ENCODE results near the gene CACNA2D3.

CACNA2D3 gene

GRCh38 chr3:55090291-55090690, 967.9 kb downstream of the CACNA2D3 start:
- Histone ChIP-seq H3K18ac (ENCODE audit: low read length) (no peak overlapping the region), H3K27me3 (ENCODE audit: insufficient read depth, low read length, poor library complexity) (no peaks in the 10 kb centered on the region), H3K56ac (ENCODE audit: low read length) (no peak overlapping the region), H3K36me3 (ENCODE audit: control insufficient read depth, insufficient read depth, low read length) (no peaks in the 10 kb centered on the region), H3K4me3 (ENCODE audit: low read length) (no peak overlapping the region), H3K9ac (ENCODE audit: low read length) (no peak overlapping the region), H3K4ac (ENCODE audit: low read depth, low read length) (no peak overlapping the region), H3K4me2 (ENCODE audit: low read length) (no peak overlapping the region), H2BK15ac (replicated peaks; ENCODE audit: low read depth) (no peak overlapping the region), H2AK5ac (ENCODE audit: low read length) (no peak overlapping the region), H3K4me1 (ENCODE audit: control insufficient read depth, low read depth, low read length) (no peaks in the 10 kb centered on the region), H4K8ac (ENCODE audit: low read depth, low read length) (no peak overlapping the region), H2BK5ac (ENCODE audit: low read length) (no peak overlapping the region), H3K79me2 (ENCODE audit: control insufficient read depth, insufficient read depth, low read length) (no peaks in the 10 kb centered on the region), H3K23ac (ENCODE audit: low read length) (no peak overlapping the region), H3K27ac (ENCODE audit: low read depth, low read length) (no peak overlapping the region), H2BK120ac (ENCODE audit: low read depth, low read length) (no peak overlapping the region), H4K5ac (ENCODE audit: low read length) (no peak overlapping the region), H3K79me1 (ENCODE audit: low read length) (no peaks in the 10 kb centered on the region)
- no peak for DNase-seq
- no CpG with 5 or more reads among the region's 5 CpGs for WGBS (ENCODE audit: extremely low coverage, insufficient coverage, low lambda C conversion rate)

- no peaks in the 10 kb centered on the region for H3K4me1 ChIP-seq (ENCODE audit: control insufficient read depth, low read depth, low read length)
- no peak overlapping the region for H3K4ac ChIP-seq (ENCODE audit: low read depth, low read length)
- no peaks in the 10 kb centered on the region for H3K36me3 ChIP-seq (ENCODE audit: control insufficient read depth, insufficient read depth, low read length)
- H3K4me2 ChIP-seq (ENCODE audit: low read length): no peak overlapping the region
- no peak overlapping the region for H3K18ac ChIP-seq (ENCODE audit: low read length)
- H2AK5ac ChIP-seq (ENCODE audit: low read length): no peak overlapping the region
- no peaks in the 10 kb centered on the region for H3K79me1 ChIP-seq (ENCODE audit: low read length)
- no peak for DNase-seq
- no peak overlapping the region for H3K4me3 ChIP-seq (ENCODE audit: low read length)
- H2BK5ac ChIP-seq (ENCODE audit: low read length): no peak overlapping the region
- no peaks in the 10 kb centered on the region for H3K79me2 ChIP-seq (ENCODE audit: control insufficient read depth, insufficient read depth, low read length)
- H4K5ac ChIP-seq (ENCODE audit: low read length): no peak overlapping the region
- H2BK120ac ChIP-seq (ENCODE audit: low read depth, low read length): no peak overlapping the region
- H4K8ac ChIP-seq (ENCODE audit: low read depth, low read length): no peak overlapping the region
- no peak overlapping the region for H2BK15ac ChIP-seq (replicated peaks; ENCODE audit: low read depth)
- no peak overlapping the region for H3K27ac ChIP-seq (ENCODE audit: low read depth, low read length)
- WGBS (ENCODE audit: extremely low coverage, insufficient coverage, low lambda C conversion rate): no CpG with 5 or more reads among the region's 5 CpGs
- H3K23ac ChIP-seq (ENCODE audit: low read length): no peak overlapping the region
- H3K56ac ChIP-seq (ENCODE audit: low read length): no peak overlapping the region
- no peak overlapping the region for H3K9ac ChIP-seq (ENCODE audit: low read length)
- no peaks in the 10 kb centered on the region for H3K27me3 ChIP-seq (ENCODE audit: insufficient read depth, low read length, poor library complexity)
These were observed 968.4 kb downstream of the CACNA2D3 start for GRCh38 chr3:55090746-55091145.

DNA sequence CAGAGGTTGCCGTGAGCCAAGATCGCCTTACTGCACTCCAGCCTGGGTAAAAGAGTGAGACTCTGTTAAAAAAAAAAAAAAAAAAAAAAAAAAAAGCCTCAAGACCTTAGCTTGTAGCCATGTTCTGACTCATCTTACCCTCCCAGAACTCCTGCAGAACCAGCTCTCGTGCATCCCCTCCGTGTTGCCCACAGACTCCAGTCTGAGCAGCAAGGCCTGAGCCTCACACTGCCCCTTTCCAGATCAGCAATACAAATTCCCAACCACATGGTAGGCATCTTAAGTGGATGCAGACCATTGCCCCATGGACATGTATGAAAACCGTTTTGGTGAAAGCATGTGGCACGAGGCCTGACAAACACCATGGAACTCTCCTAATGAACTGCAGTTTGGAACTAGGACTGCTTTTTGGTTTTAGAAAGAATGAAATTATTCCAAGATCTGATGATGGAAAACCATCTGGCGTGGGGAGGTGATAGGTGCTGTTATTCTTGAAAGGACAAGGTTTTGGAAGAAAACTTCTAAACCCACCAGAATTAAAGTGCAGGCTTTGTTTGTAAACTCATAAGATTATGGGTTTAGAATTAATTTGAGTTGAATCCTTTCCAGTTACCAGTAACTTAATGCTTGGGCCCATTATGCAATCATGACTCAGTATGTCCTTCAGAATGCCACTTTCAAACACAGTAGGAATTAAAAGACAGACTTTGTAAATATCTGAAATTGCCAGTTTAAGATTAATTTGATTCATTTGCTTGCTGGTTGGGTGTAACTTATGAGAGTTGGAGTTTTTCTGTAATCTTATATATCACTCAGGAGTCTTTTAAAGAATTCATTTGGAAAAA, 969.3 kb downstream of the CACNA2D3 start:
- no peak overlapping the region for H3K27ac ChIP-seq (ENCODE audit: low read depth, low read length)
- H3K79me1 ChIP-seq (ENCODE audit: low read length): no peaks in the 10 kb centered on the region
- no peak overlapping the region for H3K4me2 ChIP-seq (ENCODE audit: low read length)
- H3K27me3 ChIP-seq (ENCODE audit: insufficient read depth, low read length, poor library complexity): no peaks in the 10 kb centered on the region
- no peak overlapping the region for H2BK5ac ChIP-seq (ENCODE audit: low read length)
- no peak overlapping the region for H3K23ac ChIP-seq (ENCODE audit: low read length)
- H3K9ac ChIP-seq (ENCODE audit: low read length): no peak overlapping the region
- H4K5ac ChIP-seq (ENCODE audit: low read length): no peak overlapping the region
- H3K79me2 ChIP-seq (ENCODE audit: control insufficient read depth, insufficient read depth, low read length): no peaks in the 10 kb centered on the region
- no peak for DNase-seq
- H3K18ac ChIP-seq (ENCODE audit: low read length): no peak overlapping the region
- no peaks in the 10 kb centered on the region for H3K36me3 ChIP-seq (ENCODE audit: control insufficient read depth, insufficient read depth, low read length)
- no peak overlapping the region for H4K8ac ChIP-seq (ENCODE audit: low read depth, low read length)
- H3K56ac ChIP-seq (ENCODE audit: low read length): no peak overlapping the region
- no peak overlapping the region for H2BK15ac ChIP-seq (replicated peaks; ENCODE audit: low read depth)
- H3K4ac ChIP-seq (ENCODE audit: low read depth, low read length): no peak overlapping the region
- H2AK5ac ChIP-seq (ENCODE audit: low read length): no peak overlapping the region
- no peak overlapping the region for H3K4me3 ChIP-seq (ENCODE audit: low read length)
- H2BK120ac ChIP-seq (ENCODE audit: low read depth, low read length): no peak overlapping the region
- no peaks in the 10 kb centered on the region for H3K4me1 ChIP-seq (ENCODE audit: control insufficient read depth, low read depth, low read length)
- no CpG with 5 or more reads among the region's 7 CpGs for WGBS (ENCODE audit: extremely low coverage, insufficient coverage, low lambda C conversion rate)

GRCh38 chr3:55094676-55095075, 972.3 kb downstream of the CACNA2D3 start:
- H2BK120ac ChIP-seq (ENCODE audit: low read depth, low read length): no peak overlapping the region
- no peak overlapping the region for H3K4me2 ChIP-seq (ENCODE audit: low read length)
- no peak overlapping the region for H3K56ac ChIP-seq (ENCODE audit: low read length)
- no peak overlapping the region for H2BK15ac ChIP-seq (replicated peaks; ENCODE audit: low read depth)
- H2BK5ac ChIP-seq (ENCODE audit: low read length): no peak overlapping the region
- no peak overlapping the region for H3K27ac ChIP-seq (ENCODE audit: low read depth, low read length)
- H4K5ac ChIP-seq (ENCODE audit: low read length): no peak overlapping the region
- H3K4me3 ChIP-seq (ENCODE audit: low read length): no peak overlapping the region
- H3K9ac ChIP-seq (ENCODE audit: low read length): no peak overlapping the region
- no peak overlapping the region for H2AK5ac ChIP-seq (ENCODE audit: low read length)
- H3K79me2 ChIP-seq (ENCODE audit: control insufficient read depth, insufficient read depth, low read length): no peaks in the 10 kb centered on the region
- no peaks in the 10 kb centered on the region for H3K79me1 ChIP-seq (ENCODE audit: low read length)
- no peak overlapping the region for H3K23ac ChIP-seq (ENCODE audit: low read length)
- no peaks in the 10 kb centered on the region for H3K36me3 ChIP-seq (ENCODE audit: control insufficient read depth, insufficient read depth, low read length)
- H3K4ac ChIP-seq (ENCODE audit: low read depth, low read length): no peak overlapping the region
- no peak overlapping the region for H3K18ac ChIP-seq (ENCODE audit: low read length)
- H3K27me3 ChIP-seq (ENCODE audit: insufficient read depth, low read length, poor library complexity): no peaks in the 10 kb centered on the region
- H3K4me1 ChIP-seq (ENCODE audit: control insufficient read depth, low read depth, low read length): no peaks in the 10 kb centered on the region
- H4K8ac ChIP-seq (ENCODE audit: low read depth, low read length): no peak overlapping the region
- no peak for DNase-seq

- no peak overlapping the region for H2AK5ac ChIP-seq (ENCODE audit: low read length)
- no peak for DNase-seq
- H3K27me3 ChIP-seq (ENCODE audit: insufficient read depth, low read length, poor library complexity): no peaks in the 10 kb centered on the region
- H3K9ac ChIP-seq (ENCODE audit: low read length): no peak overlapping the region
- H3K79me2 ChIP-seq (ENCODE audit: control insufficient read depth, insufficient read depth, low read length): no peaks in the 10 kb centered on the region
- H3K4me1 ChIP-seq (ENCODE audit: control insufficient read depth, low read depth, low read length): no peaks in the 10 kb centered on the region
- no peak overlapping the region for H4K5ac ChIP-seq (ENCODE audit: low read length)
- no peak overlapping the region for H3K4ac ChIP-seq (ENCODE audit: low read depth, low read length)
- H2BK120ac ChIP-seq (ENCODE audit: low read depth, low read length): no peak overlapping the region
- no peak overlapping the region for H3K56ac ChIP-seq (ENCODE audit: low read length)
- H3K36me3 ChIP-seq (ENCODE audit: control insufficient read depth, insufficient read depth, low read length): no peaks in the 10 kb centered on the region
- no peak overlapping the region for H2BK5ac ChIP-seq (ENCODE audit: low read length)
- H3K18ac ChIP-seq (ENCODE audit: low read length): no peak overlapping the region
- no peak overlapping the region for H3K27ac ChIP-seq (ENCODE audit: low read depth, low read length)
- H2BK15ac ChIP-seq (replicated peaks; ENCODE audit: low read depth): no peak overlapping the region
- H3K4me3 ChIP-seq (ENCODE audit: low read length): no peak overlapping the region
- no peak overlapping the region for H3K4me2 ChIP-seq (ENCODE audit: low read length)
- no peak overlapping the region for H3K23ac ChIP-seq (ENCODE audit: low read length)
- WGBS (ENCODE audit: extremely low coverage, insufficient coverage, low lambda C conversion rate): no CpG with 5 or more reads among the region's 3 CpGs
- no peaks in the 10 kb centered on the region for H3K79me1 ChIP-seq (ENCODE audit: low read length)
- no peak overlapping the region for H4K8ac ChIP-seq (ENCODE audit: low read depth, low read length)
These were observed 975.1 kb downstream of the CACNA2D3 start for GRCh38 chr3:55097441-55097840.

- no peak overlapping the region for H3K9ac ChIP-seq (ENCODE audit: low read length)
- no peak overlapping the region for H2AK5ac ChIP-seq (ENCODE audit: low read length)
- no peaks in the 10 kb centered on the region for H3K4me1 ChIP-seq (ENCODE audit: control insufficient read depth, low read depth, low read length)
- no peak overlapping the region for H2BK5ac ChIP-seq (ENCODE audit: low read length)
- no peaks in the 10 kb centered on the region for H3K27me3 ChIP-seq (ENCODE audit: insufficient read depth, low read length, poor library complexity)
- H2BK15ac ChIP-seq (replicated peaks; ENCODE audit: low read depth): no peak overlapping the region
- DNase-seq: no peak
- H4K5ac ChIP-seq (ENCODE audit: low read length): no peak overlapping the region
- H3K18ac ChIP-seq (ENCODE audit: low read length): no peak overlapping the region
- no peak overlapping the region for H3K4me3 ChIP-seq (ENCODE audit: low read length)
- H3K4me2 ChIP-seq (ENCODE audit: low read length): no peak overlapping the region
- no peak overlapping the region for H3K23ac ChIP-seq (ENCODE audit: low read length)
- H3K56ac ChIP-seq (ENCODE audit: low read length): no peak overlapping the region
- H3K4ac ChIP-seq (ENCODE audit: low read depth, low read length): no peak overlapping the region
- WGBS (ENCODE audit: extremely low coverage, insufficient coverage, low lambda C conversion rate): no CpG with 5 or more reads among the region's 10 CpGs
- H3K27ac ChIP-seq (ENCODE audit: low read depth, low read length): no peak overlapping the region
- no peaks in the 10 kb centered on the region for H3K79me2 ChIP-seq (ENCODE audit: control insufficient read depth, insufficient read depth, low read length)
- H3K79me1 ChIP-seq (ENCODE audit: low read length): no peaks in the 10 kb centered on the region
- no peak overlapping the region for H4K8ac ChIP-seq (ENCODE audit: low read depth, low read length)
- H3K36me3 ChIP-seq (ENCODE audit: control insufficient read depth, insufficient read depth, low read length): no peaks in the 10 kb centered on the region
- H2BK120ac ChIP-seq (ENCODE audit: low read depth, low read length): no peak overlapping the region
These were observed 983.3 kb downstream of the CACNA2D3 start for GRCh38 chr3:55105647-55106046.
